Stomach smooth muscle (tissue), 2 donors: ENCODE measurements around the gene UBXN11.
"Not testable (repeated sequence)": the region's sequence is repeated elsewhere in the genome, so short reads cannot be mapped to it uniquely, and the experiment has no call there.

Experiments
- H3K27ac ChIP-seq: one replicate; pipeline ENCODE4 v1.7.0; 2013; ENCODE audit warnings: mild to moderate bottlenecking, low read length, inconsistent platforms
- H3K27me3 ChIP-seq, 2 donors: one replicate each; pipeline ENCODE4 v1.7.0; 2013; ENCODE audit warnings: low read length in 2 of 2; ENCODE audit not compliant: insufficient read depth in 2 of 2, control insufficient read depth in 1 of 2
- H3K36me3 ChIP-seq, 2 donors: one replicate each; pipeline ENCODE4 v1.7.0; 2013; ENCODE audit warnings: low read length in 2 of 2; ENCODE audit not compliant: control insufficient read depth in 2 of 2, insufficient read depth in 2 of 2
- H3K4me1 ChIP-seq: one replicate; pipeline ENCODE4 v1.7.0; 2013; ENCODE audit warnings: low read length; ENCODE audit not compliant: control insufficient read depth, insufficient read depth
- H3K4me3 ChIP-seq, 2 donors: one replicate each; pipeline ENCODE4 v1.7.0; 2013; ENCODE audit warnings: low read length in 2 of 2
- H3K9ac ChIP-seq, 2 donors: one replicate each; pipeline ENCODE4 v1.7.0; 2013; ENCODE audit warnings: low read length in 2 of 2, mild to moderate bottlenecking in 1 of 2
- H3K9me3 ChIP-seq, 2 donors: one replicate each; pipeline ENCODE4 v1.7.0; 2013; ENCODE audit warnings: low read length in 2 of 2; ENCODE audit not compliant: control insufficient read depth in 2 of 2
- donor health status: healthy.
- donor health status: Pancreatic carcinoma.

Gene UBXN11

GRCh38 chr1:26318338-26319064 lies 12.1 kb upstream of the UBXN11 start:
- Histone ChIP-seq H3K4me1 (peaks cover 7% of the 10 kb centered on the region), H3K4me3 (peak overlapping the region in 1 of 2 donors; percentile 15), H3K27me3 (peaks cover 4% of the 10 kb centered on the region in 2 donors), H3K36me3 (no peaks in the 10 kb centered on the region), H3K9me3 (no peaks in the 10 kb centered on the region), H3K27ac (no peak overlapping the region), H3K9ac (no peak overlapping the region)

GRCh38 chr1:26317612-26318337 lies 11.3 kb upstream of the UBXN11 start, which contains the start of gene CD52:
Gene CD52 (plus strand): TSS chr1:26317958. CDS start chr1:26318018, 60 bp downstream.
- no peak within 1 kb of the TSS for H3K27ac ChIP-seq
- H3K4me3 ChIP-seq, result peak within 1 kb of the TSS in 1 of 2 donors; percentile 15
- peaks cover 7% of the 10 kb centered on the region for H3K4me1 ChIP-seq
- H3K9me3 ChIP-seq, result no peaks in the 10 kb centered on the region
- H3K27me3 ChIP-seq, result peaks cover 4 to 8% of the 10 kb centered on the region in 2 donors
- H3K9ac ChIP-seq, result no peak within 1 kb of the TSS
- no peaks in the 10 kb centered on the region for H3K36me3 ChIP-seq

GRCh38 chr1:26317146-26317545 lies 10.7 kb upstream of the UBXN11 start:
- Histone ChIP-seq H3K9me3 (no peaks in the 10 kb centered on the region), H3K4me3 (no peak overlapping the region), H3K27ac (no peak overlapping the region), H3K36me3 (no peaks in the 10 kb centered on the region), H3K4me1 (peaks cover 7% of the 10 kb centered on the region), H3K27me3 (peaks cover 4 to 8% of the 10 kb centered on the region in 2 donors), H3K9ac (no peak overlapping the region)

GRCh38 chr1:26315874-26316850 lies 9.7 kb upstream of the UBXN11 start:
- Histone ChIP-seq H3K36me3 (no peaks in the 10 kb centered on the region), H3K4me1 (peaks cover 2% of the 10 kb centered on the region), H3K27me3 (peaks cover 4 to 8% of the 10 kb centered on the region in 2 donors), H3K4me3 (no peak overlapping the region), H3K27ac (no peak overlapping the region), H3K9ac (no peak overlapping the region), H3K9me3 (no peaks in the 10 kb centered on the region)

GRCh38 chr1:26314501-26314900 lies 8.1 kb upstream of the UBXN11 start:
- no peaks in the 10 kb centered on the region for H3K36me3 ChIP-seq
- no peak overlapping the region for H3K4me3 ChIP-seq
- H3K27ac ChIP-seq, result no peak overlapping the region
- no peaks in the 10 kb centered on the region for H3K4me1 ChIP-seq
- no peak overlapping the region for H3K9ac ChIP-seq
- peaks cover 0 to 6% of the 10 kb centered on the region in 2 donors for H3K27me3 ChIP-seq
- H3K9me3 ChIP-seq, result no peaks in the 10 kb centered on the region

- not testable (repeated sequence) for H3K27me3 ChIP-seq, H3K9me3 ChIP-seq, H3K36me3 ChIP-seq, H3K4me3 ChIP-seq, H3K9ac ChIP-seq, H3K27ac ChIP-seq
- peaks cover 11% of the 10 kb centered on the region for H3K4me1 ChIP-seq
These were observed 1.8 kb upstream of the UBXN11 start for GRCh38 chr1:26307966-26308899.

- Histone ChIP-seq H3K27ac (no peak overlapping the region), H3K4me3 (no peak overlapping the region), H3K27me3 (no peaks in the 10 kb centered on the region), H3K9ac (peak overlapping the region in 1 of 2 donors; percentile 32), H3K36me3 (no peaks in the 10 kb centered on the region), H3K9me3 (no peaks in the 10 kb centered on the region), H3K4me1 (peaks cover 11% of the 10 kb centered on the region)
These were observed 936 bp upstream of the UBXN11 start for GRCh38 chr1:26307363-26307781.

- Histone ChIP-seq H3K9me3 (no peaks in the 10 kb centered on the region), H3K27me3 (no peaks in the 10 kb centered on the region), H3K4me3 (peak overlapping the region; percentile 77 to 96), H3K27ac (peak overlapping the region; percentile 6), H3K36me3 (no peaks in the 10 kb centered on the region), H3K9ac (peak overlapping the region; percentile 80 to 83), H3K4me1 (peaks cover 11% of the 10 kb centered on the region)
These were observed 658 bp downstream of the UBXN11 start for GRCh38 chr1:26305667-26306289.

GRCh38 chr1:26302733-26303405 lies 3.6 kb downstream of the UBXN11 start:
- Histone ChIP-seq H3K9ac (no peak overlapping the region), H3K9me3 (no peaks in the 10 kb centered on the region), H3K27ac (no peak overlapping the region), H3K27me3 (no peaks in the 10 kb centered on the region), H3K4me1 (peaks cover 11% of the 10 kb centered on the region), H3K4me3 (no peak overlapping the region), H3K36me3 (no peaks in the 10 kb centered on the region)
